CD4-positive, alpha-beta T cell (primary cell): ENCODE data around the gene MON2. TPM values are rescaled to one million over a fixed set of nuclear protein-coding genes. Genes with fewer than 3 reads are reported as not detected.

Experiments used
- ATAC-seq: fragments of 200-7000 bp; cut with Tn5 transposase; one replicate; pipeline ENCODE4 v1.10.0; 2022; ENCODE audit warnings: mild to moderate bottlenecking; ENCODE audit not compliant: poor library complexity
- CTCF ChIA-PET: fragments of 350-600 bp; sonication (Branson Sonifier 250); formaldehyde crosslinking; loops from one replicate; lab custom pipeline; 2021; ENCODE audit warnings: antibody characterized with exemption, inconsistent platforms; lab: Charles Lee
- POLR2A ChIA-PET: fragments of 350-600 bp; sonication (Branson Sonifier 250); formaldehyde crosslinking; loops from one replicate; lab custom pipeline; 2021; ENCODE audit warnings: antibody characterized with exemption, inconsistent platforms; lab: Charles Lee
- DNase-seq, 14 experiments: peaks; one replicate each; pipeline ENCODE4 v3.0.0-alpha.2; 2013 to 2020; ENCODE audit warnings: mixed read lengths in 2 of 14
- H3K27ac ChIP-seq, 2 donors: one replicate each; pipeline versions ENCODE4 v1.5.1 to v1.7.0; 2013; ENCODE audit warnings: low read length in 2 of 2, low read depth in 1 of 2, mild to moderate bottlenecking in 1 of 2
- H3K27me3 ChIP-seq, 2 experiments: 1 replicate in 1 of 2; 2 replicates in 1 of 2; pipeline versions ENCODE4 v1.6.1 to v1.7.0; 2013; ENCODE audit warnings: low read length in 2 of 2, control low read depth in 1 of 2, mild to moderate bottlenecking in 1 of 2, moderate library complexity in 1 of 2; ENCODE audit not compliant: insufficient read depth in 2 of 2, control insufficient read depth in 1 of 2
- H3K36me3 ChIP-seq: one replicate; pipeline ENCODE4 v1.6.1; 2013; ENCODE audit warnings: low read length, control low read depth; ENCODE audit not compliant: insufficient read depth
- H3K4me1 ChIP-seq: one replicate; pipeline ENCODE4 v1.6.1; 2013; ENCODE audit warnings: low read length, control low read depth; ENCODE audit not compliant: insufficient read depth
- H3K4me3 ChIP-seq: one replicate; pipeline ENCODE4 v1.5.1; 2013; ENCODE audit warnings: mild to moderate bottlenecking, low read length, moderate library complexity
- H3K9me3 ChIP-seq, 2 experiments: 1 replicate in 1 of 2; 2 replicates in 1 of 2; pipeline versions ENCODE4 v1.6.1 to v1.7.0; 2013; ENCODE audit warnings: low read length in 2 of 2, mild to moderate bottlenecking in 2 of 2, control low read depth in 1 of 2, moderate library complexity in 1 of 2; ENCODE audit not compliant: control insufficient read depth in 1 of 2, insufficient read depth in 1 of 2
- H3K27ac Mint-ChIP-seq: one replicate; pipeline ENCODE4 v1.8.0; 2020; ENCODE audit warnings: mixed read lengths
- H3K27me3 Mint-ChIP-seq: one replicate; pipeline ENCODE4 v1.8.0; 2021; ENCODE audit warnings: mixed read lengths
- H3K36me3 Mint-ChIP-seq: one replicate; pipeline ENCODE4 v1.8.0; 2021; ENCODE audit warnings: low read depth, mixed read lengths
- H3K4me1 Mint-ChIP-seq: one replicate; pipeline ENCODE4 v1.8.0; 2021; ENCODE audit warnings: low read depth, mixed read lengths
- H3K4me3 Mint-ChIP-seq: one replicate; pipeline ENCODE4 v1.8.0; 2020; ENCODE audit warnings: mild to moderate bottlenecking, mixed read lengths
- H3K9me3 Mint-ChIP-seq: one replicate; pipeline ENCODE4 v1.8.0; 2020; ENCODE audit warnings: mixed read lengths
- intact Hi-C, 2 experiments: fragments of 100-400 bp; cut with DNase I in 1 of 2; cut with micrococcal nuclease in 1 of 2; formaldehyde crosslinking; loops; one replicate each; pipeline versions ENCODE4 v1.15.1 to v1.9.0; 2023 to 2025; cut with DNase I, micrococcal nuclease
- total RNA-seq, 174 experiments: library from RNA in 2 of 174; stranded (reverse) in 2 of 174; gene quantifications; one replicate each; pipeline ENCODE4 v1.2.3 and lab custom pipeline; 2021 to 2026
- TF ChIP-seq, protein P1 (sequence below): fragments of 200-600 bp; IDR thresholded peaks from one replicate; pipeline ENCODE4 v1.8.0; 2022; ENCODE audit warnings: antibody characterized with exemption, mild to moderate bottlenecking

Gene MON2
- total RNA-seq, 2 experiments from 2014 or later = 51.8 to 52.6 TPM

DNA sequence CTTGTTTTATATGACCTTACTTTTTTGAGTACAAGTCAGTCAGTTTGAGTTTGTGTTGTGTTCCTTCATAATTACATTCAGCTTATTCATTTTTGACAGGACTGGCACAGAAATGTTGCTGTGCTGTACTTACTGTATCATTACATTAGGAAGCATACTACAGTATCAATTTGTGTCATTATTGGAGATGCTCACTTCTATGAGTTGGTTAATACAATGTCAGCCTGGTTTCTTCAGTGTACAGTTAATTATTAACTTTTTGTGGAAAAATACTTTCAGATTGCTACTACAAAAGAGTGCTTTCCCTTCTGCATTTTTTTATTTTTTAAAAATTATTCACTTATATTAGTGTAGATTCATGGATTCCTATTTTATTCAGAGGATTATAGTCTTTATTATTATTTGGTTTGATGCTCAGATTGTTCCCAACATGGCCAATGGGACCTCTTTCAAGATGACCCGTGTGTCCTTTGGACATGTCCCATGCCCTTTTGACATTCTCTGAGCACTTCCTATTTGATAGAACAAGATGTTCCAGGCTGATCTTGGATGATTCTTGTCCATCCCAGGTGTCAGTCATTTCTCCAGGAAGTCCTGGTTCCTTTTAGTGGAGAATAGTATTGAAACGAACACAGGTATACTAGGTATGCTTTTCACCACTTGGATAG is 66.6 kb downstream of the MON2 start:
- Histone ChIP-seq H3K4me1 (no peaks in the 10 kb centered on the region), H3K9me3 (no peaks in the 10 kb centered on the region), H3K4me3 (no peak overlapping the region), H3K27ac (no peak overlapping the region), H3K27me3 (no peaks in the 10 kb centered on the region), H3K36me3 (peaks cover 51% of the 10 kb centered on the region)
- ATAC-seq (no peak), DNase-seq (no peak)
- CTCF ChIA-PET = no interaction called here
- TF ChIP-seq, protein P1, sequence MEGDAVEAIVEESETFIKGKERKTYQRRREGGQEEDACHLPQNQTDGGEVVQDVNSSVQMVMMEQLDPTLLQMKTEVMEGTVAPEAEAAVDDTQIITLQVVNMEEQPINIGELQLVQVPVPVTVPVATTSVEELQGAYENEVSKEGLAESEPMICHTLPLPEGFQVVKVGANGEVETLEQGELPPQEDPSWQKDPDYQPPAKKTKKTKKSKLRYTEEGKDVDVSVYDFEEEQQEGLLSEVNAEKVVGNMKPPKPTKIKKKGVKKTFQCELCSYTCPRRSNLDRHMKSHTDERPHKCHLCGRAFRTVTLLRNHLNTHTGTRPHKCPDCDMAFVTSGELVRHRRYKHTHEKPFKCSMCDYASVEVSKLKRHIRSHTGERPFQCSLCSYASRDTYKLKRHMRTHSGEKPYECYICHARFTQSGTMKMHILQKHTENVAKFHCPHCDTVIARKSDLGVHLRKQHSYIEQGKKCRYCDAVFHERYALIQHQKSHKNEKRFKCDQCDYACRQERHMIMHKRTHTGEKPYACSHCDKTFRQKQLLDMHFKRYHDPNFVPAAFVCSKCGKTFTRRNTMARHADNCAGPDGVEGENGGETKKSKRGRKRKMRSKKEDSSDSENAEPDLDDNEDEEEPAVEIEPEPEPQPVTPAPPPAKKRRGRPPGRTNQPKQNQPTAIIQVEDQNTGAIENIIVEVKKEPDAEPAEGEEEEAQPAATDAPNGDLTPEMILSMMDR = no peak
- H3K4me3 Mint-ChIP-seq = no peak overlapping the region
- no peak overlapping the region for H3K27ac Mint-ChIP-seq
- H3K36me3 Mint-ChIP-seq = peaks cover 83% of the 10 kb centered on the region
- no peaks in the 10 kb centered on the region for H3K27me3 Mint-ChIP-seq
- intact Hi-C loops = no loop called here
- peaks cover 4% of the 10 kb centered on the region for H3K4me1 Mint-ChIP-seq
- POLR2A ChIA-PET = no interaction called here
- no peaks in the 10 kb centered on the region for H3K9me3 Mint-ChIP-seq

DNA sequence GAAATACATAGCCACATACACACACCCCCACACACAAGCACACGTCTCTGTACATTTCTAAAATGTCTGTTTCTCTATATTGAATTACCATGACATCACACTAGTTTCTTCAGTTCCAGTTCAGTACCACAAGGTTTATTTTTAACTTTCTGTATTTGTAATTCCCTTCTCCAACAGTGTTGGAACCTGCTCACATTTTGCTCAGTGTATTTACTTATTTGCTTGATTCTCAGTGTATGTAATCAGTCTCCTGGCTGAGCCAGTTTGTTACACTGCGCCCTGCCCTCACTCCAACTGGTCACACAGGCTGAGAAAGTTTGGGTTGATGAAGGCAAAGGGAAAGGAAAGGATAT is 67.1 kb downstream of the MON2 start:
- peaks cover 83% of the 10 kb centered on the region for H3K36me3 Mint-ChIP-seq
- Histone ChIP-seq H3K9me3 (no peaks in the 10 kb centered on the region), H3K4me3 (no peak overlapping the region), H3K27ac (no peak overlapping the region), H3K36me3 (peaks cover 53% of the 10 kb centered on the region), H3K27me3 (no peaks in the 10 kb centered on the region), H3K4me1 (no peaks in the 10 kb centered on the region)
- POLR2A ChIA-PET = no interaction called here
- H3K9me3 Mint-ChIP-seq = no peaks in the 10 kb centered on the region
- peaks cover 4% of the 10 kb centered on the region for H3K4me1 Mint-ChIP-seq
- TF ChIP-seq, protein P1 = no peak
- H3K4me3 Mint-ChIP-seq = no peak overlapping the region
- DNase-seq (no peak), ATAC-seq (no peak)
- intact Hi-C loops = no loop called here
- H3K27ac Mint-ChIP-seq = no peak overlapping the region
- no peaks in the 10 kb centered on the region for H3K27me3 Mint-ChIP-seq
- CTCF ChIA-PET = no interaction called here

DNA sequence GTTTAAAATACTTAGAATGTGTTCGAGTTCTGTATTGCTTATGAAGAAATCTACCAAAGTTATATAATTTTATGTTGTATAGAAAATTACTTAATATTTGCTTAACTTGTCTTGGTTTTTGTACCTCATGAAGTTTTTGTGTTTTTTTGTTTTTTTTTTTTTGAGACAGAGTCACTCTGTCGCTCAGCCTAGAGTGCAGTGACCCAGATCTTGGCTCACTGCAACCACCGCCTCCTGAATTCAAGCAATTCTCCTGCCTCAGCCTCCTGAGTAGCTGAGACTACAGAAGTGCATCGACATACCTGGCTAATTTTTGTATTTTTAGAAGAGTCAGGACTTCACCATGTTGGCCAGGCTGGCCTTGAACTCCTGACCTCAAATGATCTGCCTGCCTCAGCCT is 69.9 kb downstream of the MON2 start:
- ChIA-PET CTCF (no interaction called here), POLR2A (no interaction called here)
- Mint-ChIP-seq H3K36me3 (peaks cover 78% of the 10 kb centered on the region), H3K4me3 (no peak overlapping the region), H3K9me3 (no peaks in the 10 kb centered on the region), H3K27me3 (no peaks in the 10 kb centered on the region), H3K4me1 (no peaks in the 10 kb centered on the region), H3K27ac (no peak overlapping the region)
- DNase-seq (no peak), ATAC-seq (no peak)
- no peak overlapping the region for H3K4me3 ChIP-seq
- TF ChIP-seq, protein P1 = no peak
- H3K27ac ChIP-seq = no peak overlapping the region
- no peaks in the 10 kb centered on the region for H3K27me3 ChIP-seq
- peaks cover 59% of the 10 kb centered on the region for H3K36me3 ChIP-seq
- no peaks in the 10 kb centered on the region for H3K4me1 ChIP-seq
- intact Hi-C loops = no loop called here
- no peaks in the 10 kb centered on the region for H3K9me3 ChIP-seq
